GM18867 (cell line): ENCODE data around the gene PEX19.
A peak's percentile ranks its signal among the peaks of the same experiment; 100 is the strongest.
"Not testable (repeated sequence)": the region's sequence is repeated elsewhere in the genome, so short reads cannot be mapped to it uniquely, and the experiment has no call there.

Source experiments
- ATAC-seq: cut with Tn5 transposase; IDR thresholded peaks from one replicate; pipeline ENCODE4 v1.9.1; 2021; ENCODE audit warnings: mild to moderate bottlenecking, moderate library complexity; ENCODE audit not compliant: unreplicated experiment

PEX19 gene

GRCh38 chr1:160284782-160285344 lies at the start of gene PEX19:
Gene PEX19, minus strand, starts transcription at chr1:160285133. Its CDS starts 9 bp downstream, at chr1:160285124.
- peak; percentile 95 for ATAC-seq

- ATAC-seq = no peak
Observed at GRCh38 chr1:160332516-160332915, 47.6 kb upstream of the PEX19 start.

- no peak for ATAC-seq
Observed at GRCh38 chr1:160330119-160330518, 45.2 kb upstream of the PEX19 start.

GRCh38 chr1:160328184-160328583 lies 43.3 kb upstream of the PEX19 start:
- no peak for ATAC-seq

GRCh38 chr1:160326418-160326817 lies 41.5 kb upstream of the PEX19 start:
- ATAC-seq = no peak

GRCh38 chr1:160325252-160325651 lies 40.3 kb upstream of the PEX19 start:
- ATAC-seq = no peak

- no peak for ATAC-seq
Observed at GRCh38 chr1:160322831-160323230, 37.9 kb upstream of the PEX19 start.

- no peak for ATAC-seq
Observed at GRCh38 chr1:160315359-160315758, 30.4 kb upstream of the PEX19 start.

- ATAC-seq = no peak
Observed at GRCh38 chr1:160309571-160309970, 24.6 kb upstream of the PEX19 start.

- no peak for ATAC-seq
Observed at GRCh38 chr1:160309185-160309557, 24.2 kb upstream of the PEX19 start.

- no peak for ATAC-seq
Observed at GRCh38 chr1:160308451-160309184, 23.7 kb upstream of the PEX19 start.

GRCh38 chr1:160307118-160307791 lies 22.3 kb upstream of the PEX19 start:
- ATAC-seq = no peak

- no peak for ATAC-seq
Observed at GRCh38 chr1:160300173-160300572, 15.2 kb upstream of the PEX19 start.

GRCh38 chr1:160296036-160296435 lies 11.1 kb upstream of the PEX19 start:
- no peak for ATAC-seq

- ATAC-seq = no peak
Observed at GRCh38 chr1:160293020-160293968, 8.4 kb upstream of the PEX19 start.

- ATAC-seq = peak; percentile 80
Observed at GRCh38 chr1:160291248-160292220, 6.6 kb upstream of the PEX19 start.

- ATAC-seq = not testable (repeated sequence)
Observed at GRCh38 chr1:160287769-160288168, 2.8 kb upstream of the PEX19 start.

- no peak for ATAC-seq
Observed at GRCh38 chr1:160285506-160285905, 573 bp upstream of the PEX19 start.

- peak; percentile 13 for ATAC-seq
Observed at GRCh38 chr1:160284220-160284781, 632 bp downstream of the PEX19 start.

GRCh38 chr1:160282807-160283206 lies 2.1 kb downstream of the PEX19 start:
- no peak for ATAC-seq
